RWPE1 (cell line): ENCODE measurements around the gene MYO9A.

Source experiments
- CTCF ChIA-PET: fragments of 350-600 bp; sonication (Branson Sonifier 250); formaldehyde crosslinking; extraction: SDS; loops from one replicate; lab custom pipeline; 2021; lab: Yijun Ruan, JAX
- POLR2A ChIA-PET: fragments of 400-600 bp; formaldehyde crosslinking; extraction: SDS; loops from one replicate; lab custom pipeline; 2020; ENCODE audit warnings: antibody characterized with exemption; ENCODE audit not compliant: low non-redundant PET; lab: Yijun Ruan, JAX
- DNase-seq: peaks from one replicate; pipeline ENCODE4 v3.0.0; 2012; ENCODE audit warnings: low spot score
- H3K27ac ChIP-seq: fragments of 450-650 bp; 2 replicates; pipeline ENCODE4 v1.5.1; 2017
- CTCF ChIP-seq: fragments of 450-650 bp; conservative IDR thresholded peaks from 2 replicates; pipeline ENCODE4 v1.5.1; 2017; ENCODE audit warnings: low read depth, mild to moderate bottlenecking

Gene MYO9A

DNA sequence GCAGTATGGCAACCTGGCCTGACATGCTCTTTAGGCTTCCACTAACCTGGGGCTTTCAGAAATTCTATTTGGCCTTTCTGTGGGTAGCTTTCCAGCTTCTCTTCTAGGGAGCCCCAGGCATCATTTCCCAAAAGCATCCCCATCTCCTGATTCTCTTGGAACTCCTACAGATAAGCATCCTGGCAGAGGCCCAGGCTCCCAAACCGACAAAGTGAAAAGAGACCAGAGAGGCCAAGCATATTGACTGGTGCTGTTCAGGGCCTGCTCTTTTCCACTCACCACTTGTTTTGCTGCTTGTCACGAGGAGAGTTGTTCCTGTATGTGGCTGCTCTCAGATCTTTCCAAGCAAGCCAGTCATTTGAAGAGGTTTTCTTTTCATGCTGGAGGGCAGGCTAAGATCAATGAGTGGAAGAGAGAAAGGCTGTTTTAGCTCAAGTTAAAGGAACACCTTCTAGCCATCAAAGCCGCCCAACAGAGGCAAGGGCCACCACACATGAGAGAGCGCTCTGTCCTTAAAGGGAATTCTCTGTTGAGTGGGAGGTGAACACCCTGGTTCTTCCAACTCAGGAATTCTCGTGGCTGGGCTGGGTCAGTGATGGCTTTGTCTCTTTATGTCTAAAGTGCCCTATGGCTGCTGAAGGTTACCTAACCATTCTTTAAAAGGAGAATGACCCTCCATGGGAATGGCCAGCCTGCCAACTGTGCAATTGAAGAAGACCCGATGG is 338.7 kb downstream of the MYO9A start:
- POLR2A ChIA-PET, result no interaction called here
- CTCF ChIA-PET, result interaction anchor here (0.5 to 1.5 kb wide), 3 partner anchors 58 to 802 kb away, joined by 3 to 4 read pairs (median 3); no protein-coding TSS in a partner anchor
- no peak overlapping the region for H3K27ac ChIP-seq
- DNase-seq, result no peak
- no peak for TF ChIP-seq CTCF

DNA sequence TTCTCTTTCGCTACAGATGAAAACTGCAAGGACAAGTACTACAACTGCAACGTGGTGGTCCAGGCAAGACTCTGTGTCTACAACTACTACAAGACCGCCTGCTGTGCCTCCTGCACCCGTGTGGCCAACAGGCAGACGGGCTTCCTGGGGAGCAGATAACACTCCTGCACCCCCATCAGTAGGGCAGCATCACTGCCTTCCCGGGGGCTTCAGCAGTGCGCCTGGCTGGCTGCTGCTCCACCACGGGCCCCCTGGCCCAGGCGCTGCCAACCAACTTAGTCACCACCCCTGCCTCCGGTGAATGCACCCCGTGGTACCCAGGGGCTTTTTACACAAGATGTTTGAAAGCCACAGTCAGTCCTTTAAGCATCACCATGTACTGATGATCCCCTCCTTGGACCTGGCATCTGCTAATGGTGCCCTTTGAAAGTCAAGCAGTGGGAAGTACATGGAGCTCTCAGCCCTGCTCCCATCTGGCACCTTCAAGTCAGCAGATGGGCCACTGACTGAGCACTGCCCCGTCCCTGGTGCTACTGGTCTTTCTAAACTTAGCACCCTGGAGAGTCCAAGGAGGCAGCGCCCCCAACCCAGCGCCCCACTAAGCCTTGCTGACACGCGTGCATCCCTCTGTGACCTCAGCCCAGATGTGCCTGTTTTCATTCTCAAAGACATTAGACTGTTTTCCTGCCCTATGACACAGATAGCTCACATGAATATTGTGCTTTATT is 340.6 kb downstream of the MYO9A start:
- POLR2A ChIA-PET, result no interaction called here
- no peak for TF ChIP-seq CTCF
- CTCF ChIA-PET, result no interaction called here
- no peak for DNase-seq
- no peak overlapping the region for H3K27ac ChIP-seq

DNA sequence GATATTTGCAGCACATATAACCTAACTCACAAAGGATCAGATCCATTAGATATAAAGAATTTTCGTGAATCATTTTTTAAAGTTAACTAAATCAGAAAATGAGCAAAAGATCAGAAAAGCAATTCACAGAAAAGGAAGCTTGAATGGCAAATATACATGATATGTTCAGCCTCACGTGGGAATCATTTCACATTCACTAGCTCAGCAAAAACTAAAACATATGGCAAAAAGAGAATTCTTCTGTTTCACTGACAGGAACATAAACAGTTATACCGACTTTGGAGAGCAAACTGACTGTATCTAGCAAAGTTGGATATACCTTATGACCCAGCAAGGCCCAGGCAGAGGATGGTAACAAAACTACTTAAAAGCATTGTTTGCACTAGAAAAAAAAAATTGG is 341.6 kb downstream of the MYO9A start:
- no peak overlapping the region for H3K27ac ChIP-seq
- TF ChIP-seq CTCF, result no peak
- DNase-seq, result no peak
- CTCF ChIA-PET, result interaction anchor here (0.5 kb wide), 1 partner anchor 14 kb away, joined by 3 read pairs; no protein-coding TSS in a partner anchor
- POLR2A ChIA-PET, result no interaction called here

DNA sequence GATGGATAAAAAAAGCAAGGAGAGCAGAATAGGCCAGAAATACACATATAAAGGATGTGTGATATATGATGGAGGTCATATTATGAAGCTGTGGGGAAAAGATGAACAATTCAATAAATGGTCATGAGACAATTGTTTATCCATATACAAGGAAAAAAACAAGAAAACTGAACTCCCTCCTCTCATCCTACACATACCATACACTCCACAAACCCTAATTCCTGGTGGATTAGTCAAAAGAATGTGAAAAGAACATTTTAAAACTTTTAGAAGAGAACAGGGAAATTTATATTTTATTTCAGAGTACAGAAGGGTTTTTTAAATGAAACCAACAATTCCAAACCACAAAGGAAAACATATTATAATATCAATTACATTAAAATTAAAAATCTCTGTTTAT is 342.1 kb downstream of the MYO9A start:
- H3K27ac ChIP-seq, result no peak overlapping the region
- DNase-seq, result no peak
- CTCF ChIA-PET, result interaction anchor here (0.5 kb wide), 1 partner anchor 14 kb away, joined by 3 read pairs; no protein-coding TSS in a partner anchor
- TF ChIP-seq CTCF, result no peak
- POLR2A ChIA-PET, result no interaction called here

- POLR2A ChIA-PET, result no interaction called here
- TF ChIP-seq CTCF, result no peak
- no peak overlapping the region for H3K27ac ChIP-seq
- no peak for DNase-seq
- CTCF ChIA-PET, result no interaction called here
These were observed 344.6 kb downstream of the MYO9A start for GRCh38 chr15:71773206-71773859.
